DOHH2 (cell line): ENCODE results near the gene SLC1A1.

ENCODE experiments used
- EZH2phosphoT487 ChIP-seq: fragments of 200-600 bp; sonication (generic); IDR thresholded peaks from 2 replicates; pipeline ENCODE4 v1.6.1; 2017; ENCODE audit warnings: borderline replicate concordance, mild to moderate bottlenecking, antibody characterized with exemption, low read length, moderate library complexity, mixed read lengths
- TF ChIP-seq, protein P1 (sequence below): fragments of 200-600 bp; sonication (generic); IDR thresholded peaks from one replicate; pipeline ENCODE4 v1.5.1; 2014; ENCODE audit warnings: antibody characterized with exemption, mild to moderate bottlenecking, low read depth, low read length; ENCODE audit not compliant: poor library complexity, severe bottlenecking

DNA sequence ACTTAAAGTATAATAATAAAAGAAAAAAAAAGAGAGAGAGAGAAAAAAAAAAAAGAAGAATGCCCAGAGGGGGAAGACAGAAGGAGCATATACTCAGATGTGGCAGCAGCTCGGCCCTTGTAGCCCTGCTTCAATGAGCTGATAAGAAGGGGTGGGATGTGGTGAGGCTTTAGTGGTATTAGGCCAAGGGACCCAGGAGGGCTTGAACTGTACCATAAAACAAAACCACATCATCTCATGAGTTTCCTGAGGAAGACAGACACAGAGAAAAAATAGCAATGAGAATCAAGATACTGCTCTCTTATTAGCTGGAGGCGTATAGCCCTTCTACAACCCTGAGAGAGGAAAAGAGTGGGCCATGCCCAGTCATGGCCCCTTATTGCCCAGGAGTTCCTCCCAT lies 72.8 kb downstream of the SLC1A1 start:
- TF ChIP-seq, protein P1, sequence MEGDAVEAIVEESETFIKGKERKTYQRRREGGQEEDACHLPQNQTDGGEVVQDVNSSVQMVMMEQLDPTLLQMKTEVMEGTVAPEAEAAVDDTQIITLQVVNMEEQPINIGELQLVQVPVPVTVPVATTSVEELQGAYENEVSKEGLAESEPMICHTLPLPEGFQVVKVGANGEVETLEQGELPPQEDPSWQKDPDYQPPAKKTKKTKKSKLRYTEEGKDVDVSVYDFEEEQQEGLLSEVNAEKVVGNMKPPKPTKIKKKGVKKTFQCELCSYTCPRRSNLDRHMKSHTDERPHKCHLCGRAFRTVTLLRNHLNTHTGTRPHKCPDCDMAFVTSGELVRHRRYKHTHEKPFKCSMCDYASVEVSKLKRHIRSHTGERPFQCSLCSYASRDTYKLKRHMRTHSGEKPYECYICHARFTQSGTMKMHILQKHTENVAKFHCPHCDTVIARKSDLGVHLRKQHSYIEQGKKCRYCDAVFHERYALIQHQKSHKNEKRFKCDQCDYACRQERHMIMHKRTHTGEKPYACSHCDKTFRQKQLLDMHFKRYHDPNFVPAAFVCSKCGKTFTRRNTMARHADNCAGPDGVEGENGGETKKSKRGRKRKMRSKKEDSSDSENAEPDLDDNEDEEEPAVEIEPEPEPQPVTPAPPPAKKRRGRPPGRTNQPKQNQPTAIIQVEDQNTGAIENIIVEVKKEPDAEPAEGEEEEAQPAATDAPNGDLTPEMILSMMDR, result no peak
- no peak for TF ChIP-seq EZH2phosphoT487
